ENCODE measurements around the gene FGF14.

DNA sequence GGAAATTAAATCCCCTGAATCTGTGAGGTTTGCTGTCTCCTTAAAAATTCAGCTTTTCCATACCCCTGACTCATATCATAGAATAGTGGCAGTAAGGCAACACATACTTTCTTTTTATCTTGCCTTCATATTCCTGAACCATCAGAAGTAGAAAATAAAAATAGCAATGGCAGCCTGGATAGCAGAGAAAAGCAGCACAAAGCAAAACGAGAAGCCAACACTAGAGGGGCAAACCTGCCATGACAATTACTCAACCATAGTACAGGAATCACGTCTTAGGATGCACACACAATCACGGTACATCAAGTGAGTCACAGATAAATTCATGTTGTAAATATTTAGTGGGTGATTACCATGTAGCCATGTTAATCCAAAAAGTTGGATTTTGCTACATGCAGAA lies 606.4 kb downstream of the FGF14 start:
- TF ChIP-seq POLR2A (IDR thresholded peaks at IDR 0.05; ENCODE audit: low read depth, low read length) (no peak), RAD21 (IDR thresholded peaks at IDR 0.05; ENCODE audit: low read length) (no peak), SMC3 (IDR thresholded peaks at IDR 0.05; ENCODE audit: low read depth, low read length) (no peak), RFX5 (IDR thresholded peaks at IDR 0.05; ENCODE audit: low read depth, low read length) (no peak), MAFK (IDR thresholded peaks at IDR 0.05; ENCODE audit: low read depth, low read length) (no peak), FOS (IDR thresholded peaks at IDR 0.05; ENCODE audit: low read depth, low read length) (no peak), CEBPB (IDR thresholded peaks at IDR 0.05; ENCODE audit: low read depth, low read length) (no peak)
- TF ChIP-seq, protein P1, sequence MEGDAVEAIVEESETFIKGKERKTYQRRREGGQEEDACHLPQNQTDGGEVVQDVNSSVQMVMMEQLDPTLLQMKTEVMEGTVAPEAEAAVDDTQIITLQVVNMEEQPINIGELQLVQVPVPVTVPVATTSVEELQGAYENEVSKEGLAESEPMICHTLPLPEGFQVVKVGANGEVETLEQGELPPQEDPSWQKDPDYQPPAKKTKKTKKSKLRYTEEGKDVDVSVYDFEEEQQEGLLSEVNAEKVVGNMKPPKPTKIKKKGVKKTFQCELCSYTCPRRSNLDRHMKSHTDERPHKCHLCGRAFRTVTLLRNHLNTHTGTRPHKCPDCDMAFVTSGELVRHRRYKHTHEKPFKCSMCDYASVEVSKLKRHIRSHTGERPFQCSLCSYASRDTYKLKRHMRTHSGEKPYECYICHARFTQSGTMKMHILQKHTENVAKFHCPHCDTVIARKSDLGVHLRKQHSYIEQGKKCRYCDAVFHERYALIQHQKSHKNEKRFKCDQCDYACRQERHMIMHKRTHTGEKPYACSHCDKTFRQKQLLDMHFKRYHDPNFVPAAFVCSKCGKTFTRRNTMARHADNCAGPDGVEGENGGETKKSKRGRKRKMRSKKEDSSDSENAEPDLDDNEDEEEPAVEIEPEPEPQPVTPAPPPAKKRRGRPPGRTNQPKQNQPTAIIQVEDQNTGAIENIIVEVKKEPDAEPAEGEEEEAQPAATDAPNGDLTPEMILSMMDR (conservative IDR thresholded peaks at IDR 0.05; ENCODE audit: low read depth, low read length), result no peak

Data from IMR-90 (cell line).